Smooth muscle cell (in vitro differentiated cells): ENCODE data around the gene BORCS6. TPM values are rescaled to one million over a fixed set of nuclear protein-coding genes. Genes with fewer than 3 reads are reported as not detected.

Source experiments
- DNase-seq: peaks from one replicate; lab custom pipeline; 2025; ENCODE audit not compliant: unreplicated experiment; lab: John Stamatoyannopoulos, UW
- H2AFZ ChIP-seq: fragments of 200-600 bp; sonication (generic); 2 replicates; pipeline ENCODE4 v1.6.0; 2016; ENCODE audit warnings: antibody characterized with exemption, low read depth, mild to moderate bottlenecking
- H3F3A ChIP-seq: fragments of 200-600 bp; sonication (generic); 2 replicates; pipeline ENCODE4 v1.6.0; 2017; ENCODE audit warnings: antibody characterized with exemption, low read depth
- H3K27ac ChIP-seq: fragments of 200-600 bp; sonication (generic); 2 replicates; pipeline ENCODE4 v1.5.1; 2016; ENCODE audit warnings: low read depth, mild to moderate bottlenecking
- H3K27me3 ChIP-seq: fragments of 200-600 bp; sonication (generic); 2 replicates; pipeline ENCODE4 v1.6.1; 2016; ENCODE audit warnings: low read depth, mild to moderate bottlenecking
- H3K36me3 ChIP-seq: fragments of 200-600 bp; sonication (generic); 2 replicates; pipeline ENCODE4 v1.5.1; 2016; ENCODE audit warnings: low read depth
- H3K4me1 ChIP-seq: fragments of 200-600 bp; sonication (generic); 2 replicates; pipeline ENCODE4 v1.5.1; 2016; ENCODE audit warnings: low read depth
- H3K4me2 ChIP-seq: fragments of 200-600 bp; sonication (generic); 2 replicates; pipeline ENCODE4 v1.6.0; 2016; ENCODE audit warnings: mild to moderate bottlenecking
- H3K4me3 ChIP-seq: fragments of 200-600 bp; sonication (generic); 2 replicates; pipeline ENCODE4 v1.5.1; 2016; ENCODE audit warnings: mild to moderate bottlenecking
- H3K79me2 ChIP-seq: fragments of 200-600 bp; sonication (generic); 2 replicates; pipeline ENCODE4 v1.6.0; 2016; ENCODE audit warnings: low read depth, mild to moderate bottlenecking
- H3K9ac ChIP-seq: fragments of 200-600 bp; sonication (generic); 2 replicates; pipeline ENCODE4 v1.6.0; 2016; ENCODE audit warnings: low read depth
- H3K9me3 ChIP-seq: fragments of 200-600 bp; sonication (generic); replicated peaks from 2 replicates; pipeline ENCODE4 v1.5.1; 2016; ENCODE audit warnings: low read depth
- H4K20me1 ChIP-seq: fragments of 200-600 bp; sonication (generic); 2 replicates; pipeline ENCODE4 v1.6.0; 2016; ENCODE audit warnings: low read depth
- CTCF ChIP-seq: fragments of 200-600 bp; sonication (generic); IDR thresholded peaks from 2 replicates; pipeline ENCODE4 v1.5.1; 2017; ENCODE audit warnings: borderline replicate concordance, mild to moderate bottlenecking, antibody characterized with exemption; ENCODE audit not compliant: insufficient read depth, poor library complexity, severe bottlenecking
- WGBS: methylation state at CpG from one replicate; pipeline ENCODE4 v1.1.7; 2016; ENCODE audit warnings: low lambda C conversion rate; 5-methylcytosine and 5-hydroxymethylcytosine counted together
- polyA plus RNA-seq: library from polyadenylated mRNA; unstranded; fragments of >200 nt; fragmentation: Nextera tagmentation; extraction: Ambion mirVana; gene quantifications from 2 replicates; pipeline ENCODE4 v1.2.1, GENCODE V29; 2016
- total RNA-seq: library from RNA; depleted of rRNA; stranded (reverse); fragments of >200 nt; gene quantifications from 2 replicates; pipeline ENCODE4 v1.2.3, GENCODE V29; 2014

BORCS6 gene
- total and polyA plus RNA-seq, 2 experiments from 2014 or later: 3.2 to 6.3 TPM

- no peaks in the 10 kb centered on the region for H3K36me3 ChIP-seq
- H3K9me3 ChIP-seq: no peaks in the 10 kb centered on the region
- H3K4me1 ChIP-seq: peaks cover 4% of the 10 kb centered on the region
- peak overlapping the region; percentile 95 for H3K4me2 ChIP-seq
- H3F3A ChIP-seq: peaks cover 16% of the 10 kb centered on the region
- H3K9ac ChIP-seq: peak overlapping the region; percentile 76
- DNase-seq: peak; percentile 54
- H2AFZ ChIP-seq: peak overlapping the region; percentile 26
- peak overlapping the region; percentile 90 for H3K27ac ChIP-seq
- H3K4me3 ChIP-seq: peak overlapping the region; percentile 62
- no peak for TF ChIP-seq CTCF
- H3K79me2 ChIP-seq: no peaks in the 10 kb centered on the region
- no peaks in the 10 kb centered on the region for H4K20me1 ChIP-seq
- 9% methylated on average over 27 of the region's 27 CpGs for WGBS
- H3K27me3 ChIP-seq: no peaks in the 10 kb centered on the region
Measured at GRCh38 chr17:8223356-8224126, 33.6 kb upstream of the BORCS6 start.

DNA sequence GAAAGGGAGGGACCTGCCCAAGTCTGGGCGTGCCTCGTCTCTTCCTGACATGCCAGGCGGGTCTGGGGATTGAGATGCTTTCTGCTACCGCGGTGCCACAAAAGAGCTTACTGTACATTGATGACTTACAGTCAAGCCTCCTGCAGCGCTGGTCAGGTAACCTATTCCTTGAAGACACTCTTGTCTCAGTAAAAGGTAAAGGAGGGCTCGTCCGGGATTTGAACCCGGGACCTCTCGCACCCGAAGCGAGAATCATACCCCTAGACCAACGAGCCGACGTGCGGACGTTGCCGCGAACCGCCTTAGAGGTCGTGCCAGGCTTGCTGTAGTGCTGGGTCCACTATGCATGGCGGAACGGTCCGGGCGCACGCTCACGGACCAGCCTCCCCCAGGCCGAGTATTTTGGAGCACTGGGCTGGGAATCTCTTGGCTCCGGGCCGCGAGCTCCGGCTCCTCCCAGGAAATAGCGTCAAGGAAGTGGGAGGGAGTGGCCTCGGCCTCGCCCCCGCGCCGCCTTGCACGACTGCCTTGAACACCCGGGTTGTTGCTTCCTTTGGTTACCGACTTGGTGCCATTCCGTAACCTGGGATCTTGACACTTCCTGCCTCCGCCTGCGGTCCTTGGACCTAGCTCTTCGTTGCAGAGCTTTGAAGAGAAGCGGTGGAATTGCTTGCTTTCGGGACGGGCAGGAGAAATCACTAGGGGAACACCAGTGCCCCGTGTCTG is 32.8 kb upstream of the BORCS6 start:
- peak; percentile 87 for DNase-seq
- peak overlapping the region; percentile 95 for H3K4me2 ChIP-seq
- no peaks in the 10 kb centered on the region for H3K79me2 ChIP-seq
- H3K9me3 ChIP-seq: no peaks in the 10 kb centered on the region
- WGBS: under 1% methylated on average over 48 of the region's 49 CpGs
- peak overlapping the region; percentile 26 for H2AFZ ChIP-seq
- peak overlapping the region; percentile 62 for H3K4me3 ChIP-seq
- TF ChIP-seq CTCF: no peak
- no peaks in the 10 kb centered on the region for H3K27me3 ChIP-seq
- H3K4me1 ChIP-seq: peaks cover 4% of the 10 kb centered on the region
- H4K20me1 ChIP-seq: no peaks in the 10 kb centered on the region
- peaks cover 16% of the 10 kb centered on the region for H3F3A ChIP-seq
- peak overlapping the region; percentile 90 for H3K27ac ChIP-seq
- no peaks in the 10 kb centered on the region for H3K36me3 ChIP-seq
- peak overlapping the region; percentile 76 for H3K9ac ChIP-seq

- Histone ChIP-seq H3K27ac (peak overlapping the region; percentile 90), H3F3A (peaks cover 16% of the 10 kb centered on the region), H3K4me1 (peaks cover 4% of the 10 kb centered on the region), H3K9me3 (no peaks in the 10 kb centered on the region), H2AFZ (no peak overlapping the region), H3K27me3 (no peaks in the 10 kb centered on the region), H3K9ac (peak overlapping the region; percentile 76), H3K4me2 (peak overlapping the region; percentile 95), H4K20me1 (no peaks in the 10 kb centered on the region), H3K36me3 (no peaks in the 10 kb centered on the region), H3K79me2 (no peaks in the 10 kb centered on the region), H3K4me3 (peak overlapping the region; percentile 62)
- no peak for DNase-seq
- TF ChIP-seq CTCF: no peak
- 2% methylated on average over 9 of the region's 9 CpGs for WGBS
Measured at GRCh38 chr17:8222380-8222629, 32.3 kb upstream of the BORCS6 start.
